Activated naive CD8-positive, alpha-beta T cell treated with anti-CD3 and anti-CD28 coated beads, Interleukin-2, amount 50 U/mL, for 24 hours (primary cell): Measurements from ENCODE around the gene ETFB.

Source experiments
- ATAC-seq: fragments of 150-1000 bp; cut with Tn5 transposase; one replicate; pipeline ENCODE4 v1.10.0; 2021
- DNase-seq: peaks from one replicate; pipeline ENCODE4 v3.0.0; 2021
- H3K27ac Mint-ChIP-seq: one replicate; pipeline ENCODE4 v1.8.0; 2021; ENCODE audit warnings: mild to moderate bottlenecking, mixed read lengths
- H3K27me3 Mint-ChIP-seq: one replicate; pipeline ENCODE4 v1.8.0; 2021; ENCODE audit warnings: mixed read lengths
- H3K36me3 Mint-ChIP-seq: one replicate; pipeline ENCODE4 v1.8.0; 2021; ENCODE audit warnings: low read depth, mixed read lengths
- H3K4me1 Mint-ChIP-seq: one replicate; pipeline ENCODE4 v1.8.0; 2021; ENCODE audit warnings: mixed read lengths
- H3K4me3 Mint-ChIP-seq: one replicate; pipeline ENCODE4 v1.8.0; 2021; ENCODE audit warnings: mild to moderate bottlenecking, moderate library complexity, mixed read lengths
- H3K9me3 Mint-ChIP-seq: one replicate; pipeline ENCODE4 v1.8.0; 2021; ENCODE audit warnings: mixed read lengths

ETFB gene

DNA sequence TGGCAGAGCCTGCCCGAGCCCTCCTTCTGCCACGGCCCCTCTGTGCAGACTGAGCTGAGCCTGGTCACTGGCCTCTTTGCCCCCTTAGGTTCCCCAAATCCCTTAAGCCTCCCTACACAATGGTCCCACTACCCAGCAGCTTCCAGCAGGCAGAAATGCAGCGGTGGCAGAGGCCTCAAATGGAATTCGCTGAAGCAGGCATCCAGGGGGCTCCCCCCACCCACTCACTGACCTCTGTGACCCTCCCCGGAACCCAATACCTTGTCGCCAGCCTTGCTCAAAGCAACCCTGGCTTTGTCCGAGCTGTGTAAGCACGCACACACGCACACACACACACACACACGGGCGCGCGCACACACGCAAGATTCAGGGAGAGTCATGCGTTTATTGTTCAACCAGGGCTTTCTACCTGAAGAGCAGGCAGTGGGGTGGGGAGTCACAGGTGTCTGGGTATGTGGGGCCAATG lies 21.8 kb upstream of the ETFB start, which contains the start of gene LIM2:
TSS of gene LIM2 (minus strand) at position 51 of the 466 bp plus-strand sequence. CDS start 531 bp downstream, outside the sequence.
- Mint-ChIP-seq H3K27ac (no peak within 1 kb of the TSS), H3K27me3 (no peaks in the 10 kb centered on the region), H3K36me3 (no peaks in the 10 kb centered on the region), H3K9me3 (no peaks in the 10 kb centered on the region), H3K4me3 (peak within 1 kb of the TSS; percentile 6), H3K4me1 (peaks cover 36% of the 10 kb centered on the region)
- ATAC-seq, result no peak
- no peak for DNase-seq

DNA sequence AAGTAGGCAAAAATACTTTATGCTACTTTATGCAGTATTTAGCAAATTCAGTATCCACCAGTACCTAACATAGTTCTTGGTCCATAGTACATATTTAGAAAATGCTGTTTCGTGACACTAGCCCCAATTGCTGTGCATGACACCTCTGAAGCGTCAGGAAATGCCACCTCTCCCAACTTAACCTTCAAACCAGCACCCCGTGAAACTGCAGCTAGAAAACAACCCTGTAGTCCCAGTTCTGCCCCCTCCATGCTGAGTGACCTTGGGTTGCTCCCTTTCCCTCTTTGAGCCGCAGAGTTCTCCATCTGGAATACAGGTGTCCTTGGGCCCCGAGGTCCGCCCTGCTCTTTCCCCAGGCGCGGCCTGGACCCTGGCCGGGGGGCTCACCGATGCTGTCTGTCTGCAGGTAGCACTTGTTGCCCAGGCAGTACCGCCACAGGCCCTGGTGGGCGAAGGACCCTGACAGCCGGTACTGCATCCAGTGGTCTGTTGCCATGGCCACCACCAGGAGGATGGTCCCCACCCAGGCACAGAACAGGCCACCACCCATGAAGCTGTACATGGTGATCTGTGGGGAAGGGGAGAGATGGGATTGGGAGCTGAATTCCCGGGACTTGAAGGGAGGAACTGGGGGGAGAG lies 20.8 kb upstream of the ETFB start:
- DNase-seq (no peak), ATAC-seq (no peak)
- Mint-ChIP-seq H3K27ac (no peak overlapping the region), H3K27me3 (no peaks in the 10 kb centered on the region), H3K36me3 (no peaks in the 10 kb centered on the region), H3K4me3 (peak overlapping the region; percentile 6), H3K4me1 (peaks cover 33% of the 10 kb centered on the region), H3K9me3 (no peaks in the 10 kb centered on the region)

DNA sequence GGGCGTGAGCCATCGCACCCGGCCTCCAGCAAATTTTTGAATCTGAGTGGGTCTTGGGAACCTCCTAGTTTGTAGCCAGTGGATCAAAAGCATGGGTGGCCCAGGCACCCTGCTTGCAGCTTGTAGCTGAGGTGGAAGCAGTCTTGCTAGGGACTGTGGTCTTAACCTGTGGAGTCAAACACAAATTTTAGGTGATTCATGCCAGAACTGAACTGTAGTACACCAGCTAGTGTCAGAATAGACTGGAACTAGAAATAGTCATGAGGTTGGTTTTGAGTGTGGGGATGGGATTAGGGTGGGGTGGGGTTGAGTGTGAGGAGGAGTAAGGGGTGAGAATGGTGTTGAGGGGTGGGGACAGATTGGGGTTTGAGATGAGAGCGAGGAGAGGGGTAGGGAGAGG lies 15.8 kb upstream of the ETFB start:
- DNase-seq (no peak), ATAC-seq (no peak)
- Mint-ChIP-seq H3K27me3 (no peaks in the 10 kb centered on the region), H3K27ac (no peak overlapping the region), H3K4me1 (peaks cover 34% of the 10 kb centered on the region), H3K36me3 (no peaks in the 10 kb centered on the region), H3K9me3 (no peaks in the 10 kb centered on the region), H3K4me3 (no peak overlapping the region)

- no peak for ATAC-seq
- Mint-ChIP-seq H3K36me3 (no peaks in the 10 kb centered on the region), H3K4me1 (peaks cover 47% of the 10 kb centered on the region), H3K4me3 (no peak overlapping the region), H3K27ac (peak overlapping the region; percentile 49), H3K27me3 (no peaks in the 10 kb centered on the region), H3K9me3 (no peaks in the 10 kb centered on the region)
- peak; percentile 7 for DNase-seq
Observed at GRCh38 chr19:51380379-51380778, 14.2 kb upstream of the ETFB start.

- DNase-seq (no peak), ATAC-seq (no peak)
- Mint-ChIP-seq H3K27ac (no peak overlapping the region), H3K4me1 (peaks cover 72% of the 10 kb centered on the region), H3K36me3 (peaks cover 5% of the 10 kb centered on the region), H3K27me3 (peaks cover 2% of the 10 kb centered on the region), H3K4me3 (no peak overlapping the region), H3K9me3 (peaks cover 7% of the 10 kb centered on the region)
Observed at GRCh38 chr19:51377422-51377821, 11.2 kb upstream of the ETFB start.

- Mint-ChIP-seq H3K9me3 (peaks cover 7% of the 10 kb centered on the region), H3K36me3 (peaks cover 15% of the 10 kb centered on the region), H3K4me3 (peak overlapping the region; percentile 66), H3K4me1 (peaks cover 73% of the 10 kb centered on the region), H3K27ac (peak overlapping the region; percentile 92), H3K27me3 (peaks cover 2% of the 10 kb centered on the region)
- peak; percentile 44 for ATAC-seq
- DNase-seq, result peak; percentile 73
Observed at GRCh38 chr19:51375504-51376221, 9.5 kb upstream of the ETFB start.

- DNase-seq (peak; percentile 86), ATAC-seq (peak; percentile 82)
- Mint-ChIP-seq H3K36me3 (peaks cover 28% of the 10 kb centered on the region), H3K4me1 (peaks cover 71% of the 10 kb centered on the region), H3K4me3 (peak within 1 kb of the TSS; percentile 100), H3K27me3 (peaks cover 2% of the 10 kb centered on the region), H3K27ac (peak within 1 kb of the TSS; percentile 92), H3K9me3 (peaks cover 7% of the 10 kb centered on the region)
Observed at GRCh38 chr19:51372649-51373504, 6.7 kb upstream of the ETFB start, which contains the start of gene NKG7. Gene NKG7, minus strand, starts transcription at chr19:51372654. Its CDS starts 119 bp downstream, at chr19:51372535.

- DNase-seq, result peak; percentile 34
- Mint-ChIP-seq H3K36me3 (peaks cover 33% of the 10 kb centered on the region), H3K27ac (peak overlapping the region; percentile 92), H3K4me1 (peaks cover 73% of the 10 kb centered on the region), H3K9me3 (peaks cover 7% of the 10 kb centered on the region), H3K4me3 (peak overlapping the region; percentile 100), H3K27me3 (peaks cover 2% of the 10 kb centered on the region)
- ATAC-seq, result no peak
Observed at GRCh38 chr19:51372021-51372648, 5.9 kb upstream of the ETFB start.

- peaks cover 2% of the 10 kb centered on the region for H3K27me3 Mint-ChIP-seq
- H3K4me1 Mint-ChIP-seq, result peaks cover 69% of the 10 kb centered on the region
- peak overlapping the region; percentile 100 for H3K4me3 Mint-ChIP-seq
- DNase-seq, result no peak
- no peak for ATAC-seq
- peaks cover 7% of the 10 kb centered on the region for H3K9me3 Mint-ChIP-seq
- peak overlapping the region; percentile 92 for H3K27ac Mint-ChIP-seq
- H3K36me3 Mint-ChIP-seq, result peaks cover 40% of the 10 kb centered on the region
Observed at GRCh38 chr19:51371186-51371690, 5.0 kb upstream of the ETFB start.

GRCh38 chr19:51370230-51370629 lies 4.0 kb upstream of the ETFB start:
- Mint-ChIP-seq H3K36me3 (peaks cover 40% of the 10 kb centered on the region), H3K4me1 (peaks cover 65% of the 10 kb centered on the region), H3K9me3 (peaks cover 7% of the 10 kb centered on the region), H3K27ac (peak overlapping the region; percentile 92), H3K4me3 (peak overlapping the region; percentile 100), H3K27me3 (peaks cover 2% of the 10 kb centered on the region)
- no peak for ATAC-seq
- no peak for DNase-seq

- Mint-ChIP-seq H3K36me3 (peaks cover 47% of the 10 kb centered on the region), H3K9me3 (no peaks in the 10 kb centered on the region), H3K27me3 (peaks cover 2% of the 10 kb centered on the region), H3K4me3 (peak within 1 kb of the TSS; percentile 100), H3K4me1 (peaks cover 63% of the 10 kb centered on the region), H3K27ac (peak within 1 kb of the TSS; percentile 92)
- DNase-seq (peak; percentile 65), ATAC-seq (peak; percentile 15)
Observed at GRCh38 chr19:51368366-51369282, 2.4 kb upstream of the ETFB start, which contains the start of gene CLDND2. Gene CLDND2, minus strand, starts transcription at chr19:51369003. Its CDS starts 426 bp downstream, at chr19:51368577.

DNA sequence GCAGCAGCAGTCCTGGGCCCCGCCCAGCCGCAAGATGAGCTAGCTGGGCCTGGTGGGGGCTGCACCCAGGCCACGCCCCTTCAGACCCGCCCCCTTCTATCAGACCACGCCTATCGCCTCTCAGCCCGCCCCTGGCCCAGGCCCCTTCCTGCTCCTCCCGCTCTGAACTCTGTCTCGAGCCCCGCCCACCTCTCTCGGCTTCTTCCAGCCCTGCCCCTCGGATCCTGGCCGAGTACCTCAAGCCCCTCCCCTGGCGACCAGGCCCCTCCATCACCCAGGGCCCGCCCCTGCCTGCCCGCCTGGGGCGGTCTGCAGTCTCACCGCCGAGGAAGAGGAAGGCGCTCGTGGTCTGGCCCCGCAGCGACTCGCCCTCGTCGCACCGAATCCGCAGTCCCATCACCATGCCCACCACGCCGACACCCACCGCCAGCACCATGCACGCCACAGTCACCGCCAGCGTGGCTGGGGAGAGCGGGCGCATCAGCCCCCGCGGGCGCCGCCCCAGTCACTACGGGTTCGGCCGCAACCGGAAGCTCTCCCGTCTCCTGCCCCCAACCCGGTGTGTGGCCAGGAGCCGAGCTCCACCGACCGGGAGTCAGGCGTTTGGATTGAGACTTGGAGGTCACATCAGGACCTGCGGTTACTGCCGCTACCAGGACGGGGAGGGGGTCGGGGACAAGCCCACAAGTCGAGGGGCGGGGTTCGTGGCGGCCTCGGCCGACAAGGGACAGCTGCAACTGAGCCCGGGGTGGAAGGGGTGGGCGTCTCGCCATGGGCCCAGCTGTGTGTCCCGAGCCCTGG lies 1.6 kb upstream of the ETFB start:
- Mint-ChIP-seq H3K36me3 (peaks cover 52% of the 10 kb centered on the region), H3K27ac (peak overlapping the region; percentile 92), H3K4me3 (peak overlapping the region; percentile 100), H3K27me3 (peaks cover 1% of the 10 kb centered on the region), H3K9me3 (no peaks in the 10 kb centered on the region), H3K4me1 (peaks cover 63% of the 10 kb centered on the region)
- DNase-seq (peak; percentile 99), ATAC-seq (peak; percentile 72)
